Stimulated activated CD8-positive, alpha-beta memory T cell treated with anti-CD3 and anti-CD28 coated beads, Interleukin-12 subunit alpha, Interleukin-12 subunit beta, amount 100 ng/mL, for 24 hours (primary cell): ENCODE measurements around the gene PWWP2A.
"Not testable (repeated sequence)": the region's sequence is repeated elsewhere in the genome, so short reads cannot be mapped to it uniquely, and the experiment has no call there.

Experiments used
- DNase-seq: peaks from one replicate; pipeline ENCODE4 v3.0.0-alpha.2; 2020; ENCODE audit errors: extremely low read depth

PWWP2A gene, protein sequence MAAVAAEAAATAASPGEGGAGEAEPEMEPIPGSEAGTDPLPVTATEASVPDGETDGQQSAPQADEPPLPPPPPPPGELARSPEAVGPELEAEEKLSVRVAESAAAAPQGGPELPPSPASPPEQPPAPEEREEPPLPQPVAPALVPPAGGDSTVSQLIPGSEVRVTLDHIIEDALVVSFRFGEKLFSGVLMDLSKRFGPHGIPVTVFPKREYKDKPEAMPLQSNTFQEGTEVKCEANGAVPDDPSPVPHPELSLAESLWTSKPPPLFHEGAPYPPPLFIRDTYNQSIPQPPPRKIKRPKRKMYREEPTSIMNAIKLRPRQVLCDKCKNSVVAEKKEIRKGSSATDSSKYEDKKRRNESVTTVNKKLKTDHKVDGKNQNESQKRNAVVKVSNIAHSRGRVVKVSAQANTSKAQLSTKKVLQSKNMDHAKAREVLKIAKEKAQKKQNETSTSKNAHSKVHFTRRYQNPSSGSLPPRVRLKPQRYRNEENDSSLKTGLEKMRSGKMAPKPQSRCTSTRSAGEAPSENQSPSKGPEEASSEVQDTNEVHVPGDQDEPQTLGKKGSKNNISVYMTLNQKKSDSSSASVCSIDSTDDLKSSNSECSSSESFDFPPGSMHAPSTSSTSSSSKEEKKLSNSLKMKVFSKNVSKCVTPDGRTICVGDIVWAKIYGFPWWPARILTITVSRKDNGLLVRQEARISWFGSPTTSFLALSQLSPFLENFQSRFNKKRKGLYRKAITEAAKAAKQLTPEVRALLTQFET

DNA sequence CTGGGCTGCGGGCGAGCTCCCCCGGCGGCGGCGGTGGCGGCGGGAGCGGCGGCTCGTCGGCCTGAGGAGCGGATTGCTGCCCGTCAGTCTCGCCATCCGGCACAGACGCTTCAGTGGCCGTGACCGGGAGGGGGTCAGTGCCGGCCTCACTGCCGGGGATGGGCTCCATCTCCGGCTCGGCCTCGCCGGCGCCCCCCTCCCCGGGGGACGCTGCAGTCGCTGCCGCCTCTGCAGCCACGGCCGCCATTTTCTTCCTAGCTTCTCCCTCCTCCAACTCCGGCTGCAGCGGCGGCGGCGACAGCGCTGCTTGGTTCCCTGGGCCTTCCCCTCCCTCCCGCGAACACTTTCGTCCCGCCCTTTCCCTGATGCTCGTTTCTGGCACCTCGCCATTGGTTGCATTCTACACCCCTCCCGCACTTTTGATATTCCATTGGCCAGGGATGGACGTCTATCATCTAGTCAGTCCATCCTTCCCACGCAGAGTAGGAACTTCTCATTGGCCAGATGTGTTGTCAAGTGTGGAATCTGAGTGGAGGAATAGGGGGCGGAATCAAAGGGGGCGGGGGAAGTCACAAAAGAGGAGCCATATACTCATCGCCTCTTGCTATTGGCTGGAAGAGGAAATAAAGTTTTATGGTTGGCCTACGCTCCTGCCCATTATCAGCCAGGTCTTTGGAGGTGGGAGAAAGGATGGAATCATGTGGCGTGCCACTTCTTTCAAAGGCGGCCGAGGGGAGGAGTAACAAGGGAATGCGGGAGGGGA is at the start of gene PWWP2A:
PWWP2A (minus strand) TSS at position 309 of the 763 bp plus-strand sequence; CDS start at position 247, 62 bp downstream.
- peak; percentile 94 for DNase-seq

DNA sequence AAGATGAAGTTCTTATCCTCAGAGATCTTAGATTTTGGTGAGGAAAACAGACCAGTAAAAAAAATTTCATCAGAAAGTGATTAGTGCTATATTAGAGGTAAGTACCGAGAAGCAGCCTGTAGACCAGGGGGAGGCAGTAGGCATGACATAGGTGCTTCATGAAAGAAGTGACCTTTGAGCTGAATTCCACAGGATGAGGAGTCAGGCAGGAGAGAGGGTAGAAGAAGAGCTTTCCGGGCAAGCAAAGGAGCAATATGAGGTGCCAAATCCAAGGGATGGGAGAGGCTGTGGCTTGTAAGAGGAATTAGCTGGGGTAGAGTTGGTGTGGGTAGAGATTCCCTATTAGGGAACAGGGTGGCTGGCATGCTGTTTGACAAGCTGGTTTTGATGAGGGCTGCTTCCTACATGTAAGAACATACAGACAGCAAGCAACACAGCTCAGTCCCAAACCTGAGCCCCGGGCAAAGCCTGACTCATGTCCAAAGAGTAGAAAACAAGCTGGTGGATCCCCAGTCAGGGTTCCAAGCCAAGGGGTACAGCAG is 48.4 kb upstream of the PWWP2A start:
- DNase-seq = no peak

DNA sequence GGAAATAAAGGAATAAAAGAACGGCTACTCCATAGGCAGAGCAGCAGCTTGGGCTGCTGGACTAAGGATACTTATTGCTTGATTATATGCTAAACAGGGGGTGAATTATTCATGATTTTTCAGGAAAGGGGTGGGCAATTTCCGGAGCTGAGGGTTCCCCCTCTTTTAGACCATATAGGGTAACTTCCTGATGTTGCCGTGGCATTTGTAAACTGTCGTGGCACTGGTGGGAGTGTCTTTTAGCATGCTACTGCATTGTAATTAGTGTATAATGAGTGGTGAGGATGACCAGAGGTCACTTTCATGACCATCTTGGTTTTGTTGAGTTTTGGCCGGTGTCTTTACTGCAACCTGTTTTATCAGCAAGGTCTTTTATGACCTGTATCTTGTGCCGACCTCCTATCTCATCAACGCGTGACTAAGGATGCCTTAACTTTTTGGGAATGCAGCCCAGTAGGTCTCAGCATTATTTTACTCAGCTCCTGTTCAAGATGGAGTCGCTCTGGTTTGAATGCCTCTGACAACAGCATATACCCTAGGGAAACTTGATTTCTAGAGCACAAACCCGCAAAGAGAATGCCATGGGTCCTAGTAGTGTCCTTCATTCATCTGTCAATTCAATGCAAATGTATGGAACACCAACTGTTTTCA is 47.8 kb upstream of the PWWP2A start:
- no peak for DNase-seq

DNA sequence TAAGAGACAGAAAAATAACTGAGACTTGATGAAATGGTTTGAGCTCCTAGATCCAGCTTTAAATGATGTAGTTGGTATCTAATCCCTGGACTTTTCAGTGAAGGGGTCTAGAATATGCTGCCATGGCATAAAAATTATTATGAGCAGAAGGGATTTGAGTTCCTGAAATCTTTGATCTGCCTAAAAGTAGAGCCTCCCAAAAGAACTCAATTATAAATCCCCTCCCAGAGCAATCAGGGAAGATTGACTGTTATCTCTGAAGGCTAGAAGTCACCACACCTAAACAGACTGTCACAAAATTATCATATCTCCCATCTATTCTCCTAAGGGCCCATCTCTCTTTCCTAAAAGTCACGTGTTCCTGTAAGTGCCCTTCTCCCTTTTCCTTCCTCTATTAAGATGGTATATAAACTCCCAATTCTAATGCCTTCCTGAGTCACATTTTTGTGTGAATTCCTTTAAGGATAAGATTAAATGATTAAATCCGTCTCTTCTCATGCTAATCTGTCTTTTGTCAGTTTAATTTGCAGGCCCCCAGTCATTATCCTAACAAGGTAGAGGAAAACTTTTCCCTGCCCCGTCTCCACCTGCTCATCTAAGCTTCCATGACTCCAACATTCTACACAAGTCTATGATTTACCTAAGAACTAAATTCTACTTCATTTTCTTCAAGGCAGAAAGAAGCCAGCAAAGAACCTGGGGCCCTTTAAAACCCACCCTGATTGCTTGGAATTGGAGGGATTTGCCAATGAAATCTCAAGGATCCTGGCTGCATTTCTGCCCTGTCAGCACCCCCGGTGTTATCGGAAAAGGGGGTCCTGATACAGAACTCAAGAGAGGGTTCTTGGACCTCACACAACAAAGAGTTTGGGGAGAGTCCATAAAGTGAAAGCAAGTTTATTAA is 47.1 kb upstream of the PWWP2A start:
- no peak for DNase-seq

DNA sequence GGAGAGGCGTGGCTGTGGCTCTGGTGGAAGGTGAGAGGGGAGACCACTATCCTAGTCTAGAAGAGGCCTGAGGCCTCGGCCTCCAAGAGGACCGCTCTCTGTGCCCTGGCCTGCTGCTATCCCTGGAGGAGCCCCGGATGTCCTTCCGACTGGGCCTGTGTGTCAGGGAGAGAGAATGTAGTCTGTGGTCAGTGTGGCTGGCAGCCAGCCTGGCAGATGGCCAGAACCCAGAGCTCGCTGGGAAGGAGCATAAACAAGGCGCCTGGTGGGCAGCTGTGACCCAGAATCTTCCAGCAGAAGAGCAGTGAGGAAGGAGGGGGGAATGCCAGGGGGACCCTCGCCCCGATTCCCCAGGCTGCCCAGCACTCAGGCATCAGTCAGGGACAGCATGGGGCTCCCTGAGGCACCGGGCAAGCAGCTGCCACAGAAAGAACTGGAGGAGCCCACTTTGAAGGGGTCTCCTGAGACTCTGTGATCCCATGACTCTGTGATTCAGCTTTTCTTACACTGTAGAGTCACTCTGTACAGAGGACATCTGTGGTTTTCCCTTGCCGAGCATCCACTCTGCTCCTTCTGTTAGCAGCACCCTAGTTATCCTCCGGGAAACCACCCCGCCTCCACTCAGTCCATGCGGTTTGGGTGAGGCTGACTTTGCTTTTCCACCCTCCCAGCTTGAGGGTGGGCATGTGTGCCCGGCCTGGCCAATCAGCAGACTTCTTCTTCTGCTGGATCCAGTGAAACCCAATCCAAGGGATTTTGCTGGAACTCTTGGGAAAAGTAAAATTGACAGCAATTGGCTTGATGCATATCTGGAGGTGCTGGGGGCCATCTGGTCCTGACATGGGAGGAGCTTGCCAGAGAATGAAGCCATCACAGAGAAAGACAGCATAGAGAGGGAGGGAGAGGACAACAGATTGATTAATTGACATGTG is 46.2 kb upstream of the PWWP2A start:
- no peak for DNase-seq

DNA sequence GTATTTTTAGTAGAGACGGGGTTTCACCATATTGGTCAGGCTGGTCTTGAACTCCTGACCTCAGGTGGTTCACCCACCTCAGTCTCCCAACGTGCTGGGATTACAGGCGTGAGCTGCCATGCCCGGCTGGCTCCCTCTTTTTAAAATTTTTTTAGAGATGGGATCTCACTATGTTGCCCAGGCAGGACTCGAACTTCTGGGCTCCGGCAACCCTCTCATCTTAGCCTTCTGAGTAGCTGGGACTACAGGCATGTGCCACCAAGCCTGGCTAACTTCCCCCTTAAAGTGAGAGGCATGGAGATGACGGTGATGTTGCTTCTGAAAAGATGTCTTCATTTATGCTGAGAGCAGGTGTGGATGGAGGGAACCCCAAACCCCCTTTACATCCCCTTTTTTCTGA is 43.7 kb upstream of the PWWP2A start:
- no peak for DNase-seq

DNA sequence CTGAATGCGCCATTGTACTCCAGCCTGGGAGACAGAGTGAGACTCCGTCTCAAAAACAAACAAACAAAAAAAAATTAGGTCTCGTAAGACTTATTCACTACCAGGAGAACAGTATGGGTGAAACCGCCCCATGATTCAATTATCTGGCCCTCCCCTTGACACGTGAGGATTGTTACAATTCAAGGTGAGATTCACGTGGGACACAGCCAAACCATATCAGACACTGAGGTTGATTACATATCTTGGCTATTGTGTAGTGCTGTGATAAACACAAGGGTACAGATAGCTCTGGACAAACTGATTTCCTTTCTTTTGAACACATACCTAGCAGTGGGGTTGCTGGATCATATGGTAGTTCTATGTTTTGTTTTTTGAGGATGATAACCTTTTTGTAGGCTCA is 42.4 kb upstream of the PWWP2A start:
- no peak for DNase-seq

DNA sequence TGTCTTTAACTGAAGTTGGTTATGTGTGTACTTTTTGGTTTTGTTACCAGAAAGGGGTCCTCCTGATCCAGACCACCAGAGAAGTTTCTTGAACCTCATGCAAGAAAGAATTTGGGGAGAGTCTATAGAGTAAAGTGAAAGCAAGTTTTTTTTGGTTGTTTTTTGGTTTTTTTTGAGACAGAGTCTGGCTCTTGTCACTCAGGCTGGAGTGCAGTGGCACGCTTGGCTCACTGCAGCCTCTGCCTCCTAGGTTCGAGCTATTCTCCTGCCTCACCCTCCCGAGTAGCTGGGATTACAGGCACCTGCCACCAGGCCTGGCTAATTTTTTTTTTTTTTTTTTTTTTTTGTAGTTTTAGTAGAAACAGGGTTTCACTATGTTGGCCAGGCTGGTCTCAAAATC is 41.6 kb upstream of the PWWP2A start:
- not testable (repeated sequence) for DNase-seq

DNA sequence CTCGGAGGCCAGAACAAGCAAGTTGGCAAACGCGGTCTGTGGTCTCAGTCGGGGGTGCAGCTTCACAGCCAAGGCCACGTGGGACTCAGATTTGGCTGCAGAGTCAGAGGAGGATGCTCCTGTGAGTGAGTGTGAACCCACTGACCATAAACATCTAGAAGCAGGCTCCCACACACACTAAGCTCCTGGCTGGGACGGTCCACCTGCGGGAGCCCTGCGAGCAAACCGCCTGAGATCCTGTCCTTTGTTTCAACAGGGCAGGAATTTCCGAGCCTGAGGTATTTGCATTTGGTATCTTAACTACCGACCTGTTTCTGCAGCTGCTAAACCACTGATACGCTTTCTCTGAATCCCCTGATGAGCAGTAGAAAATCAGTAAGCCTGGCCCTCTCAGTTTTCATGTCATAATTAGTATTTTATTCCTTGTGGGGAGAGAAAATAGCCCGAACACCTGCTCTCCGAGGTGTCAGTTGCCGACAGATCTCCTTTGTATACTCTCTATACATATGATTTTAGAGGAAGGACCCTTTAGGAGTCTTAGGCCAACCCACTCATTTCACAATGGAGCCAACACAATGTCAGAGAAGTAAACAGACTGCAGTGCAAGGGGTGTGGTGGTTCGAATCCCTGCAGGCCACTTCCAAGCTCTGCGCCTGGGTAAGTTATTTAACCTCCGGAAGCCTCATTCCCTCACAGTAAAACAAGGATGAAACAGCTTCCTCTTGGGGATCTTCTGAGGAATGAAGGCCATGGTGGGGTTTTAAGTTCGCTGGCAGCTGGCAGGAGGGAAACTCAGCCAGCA is 40.9 kb upstream of the PWWP2A start:
- DNase-seq = no peak

DNA sequence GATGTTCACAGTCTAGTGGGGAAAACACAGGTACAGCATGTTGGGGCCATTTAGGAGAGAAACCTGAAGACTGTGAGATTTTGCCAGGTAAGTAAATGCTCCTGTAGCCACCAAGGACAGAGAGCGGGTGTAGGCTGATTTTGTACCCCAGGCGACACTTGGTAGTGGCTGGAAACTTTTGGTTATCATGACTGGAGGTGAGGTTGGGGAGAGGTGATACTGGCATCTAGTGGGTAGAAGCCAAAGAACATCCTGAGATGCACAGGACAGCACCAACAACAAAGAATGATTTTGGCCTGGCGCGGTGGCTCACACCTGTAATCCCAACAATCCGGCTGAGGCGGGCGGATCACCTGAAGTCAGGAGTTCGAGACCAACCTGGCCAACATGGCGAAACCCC is 38.8 kb upstream of the PWWP2A start:
- DNase-seq = no peak

DNA sequence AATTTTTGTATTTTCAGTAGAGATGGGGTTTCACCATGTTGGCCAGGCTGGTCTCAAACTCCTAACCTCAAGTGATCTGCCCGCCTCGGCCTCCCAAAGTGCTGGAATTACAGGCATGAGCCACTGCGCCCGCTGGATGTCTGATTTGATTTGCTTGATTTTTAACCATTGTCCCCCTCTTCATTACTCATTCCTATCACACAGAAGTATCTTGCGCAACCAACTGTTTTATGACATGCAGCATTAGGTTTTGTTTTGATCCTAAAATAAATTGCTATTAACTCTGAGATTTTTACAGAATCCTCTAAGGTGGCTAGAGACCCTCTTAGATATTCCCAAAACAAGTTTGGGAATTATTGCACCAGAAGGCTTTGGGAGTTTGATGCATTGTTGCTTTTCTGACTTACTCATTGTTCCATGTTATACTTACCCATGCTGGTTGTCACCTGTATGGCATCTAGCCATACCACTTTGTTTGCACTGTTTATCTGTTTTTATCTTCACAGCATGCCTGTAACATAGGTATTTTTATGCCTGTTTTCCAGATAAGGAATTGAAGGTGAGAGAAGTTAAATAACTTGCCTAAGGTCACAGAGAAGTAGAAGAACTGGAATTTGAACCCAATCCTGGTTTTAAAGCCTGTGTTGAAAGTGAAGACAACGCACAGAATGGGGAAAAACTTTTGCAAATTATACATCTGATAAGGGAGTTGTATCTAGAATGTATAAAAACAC is 35.9 kb upstream of the PWWP2A start:
- DNase-seq = no peak

DNA sequence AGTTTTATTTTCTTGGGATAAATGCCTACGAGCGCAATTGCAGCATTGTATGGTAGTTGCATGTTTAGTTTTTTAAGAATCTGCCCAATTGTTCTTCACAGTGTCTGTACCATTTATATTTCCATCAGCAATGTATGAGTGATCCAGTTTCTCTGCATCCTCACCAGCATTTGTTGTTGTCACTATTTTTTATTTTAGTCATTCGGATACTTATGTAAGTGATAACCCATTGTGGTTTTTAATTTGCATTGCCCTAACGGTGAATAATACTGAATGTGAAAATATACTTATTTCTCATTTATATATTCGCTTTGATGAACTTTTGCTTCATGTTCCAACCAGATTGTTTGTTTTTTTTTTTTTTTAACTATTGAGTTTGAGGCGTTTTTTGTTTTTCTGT is 33.7 kb upstream of the PWWP2A start:
- DNase-seq = no peak

DNA sequence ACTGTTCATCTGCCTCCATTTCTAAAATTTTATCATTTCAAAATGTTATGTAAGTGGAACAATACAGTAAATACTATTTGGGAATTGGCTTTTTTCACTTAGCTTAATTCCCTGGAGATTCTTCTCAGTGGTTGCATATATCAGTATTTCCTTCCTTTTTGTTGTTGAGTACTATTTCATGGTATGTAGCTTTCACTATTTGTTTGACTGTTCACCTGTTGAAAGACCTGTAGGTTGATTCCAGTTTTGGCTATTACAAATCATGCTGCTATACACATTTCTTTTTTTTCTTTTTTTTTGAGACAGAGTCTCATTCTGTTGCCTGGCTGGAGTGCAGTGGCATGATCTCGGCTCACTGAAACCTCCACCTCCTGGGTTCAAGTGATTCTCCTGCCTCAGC is 33.0 kb upstream of the PWWP2A start:
- no peak for DNase-seq

DNA sequence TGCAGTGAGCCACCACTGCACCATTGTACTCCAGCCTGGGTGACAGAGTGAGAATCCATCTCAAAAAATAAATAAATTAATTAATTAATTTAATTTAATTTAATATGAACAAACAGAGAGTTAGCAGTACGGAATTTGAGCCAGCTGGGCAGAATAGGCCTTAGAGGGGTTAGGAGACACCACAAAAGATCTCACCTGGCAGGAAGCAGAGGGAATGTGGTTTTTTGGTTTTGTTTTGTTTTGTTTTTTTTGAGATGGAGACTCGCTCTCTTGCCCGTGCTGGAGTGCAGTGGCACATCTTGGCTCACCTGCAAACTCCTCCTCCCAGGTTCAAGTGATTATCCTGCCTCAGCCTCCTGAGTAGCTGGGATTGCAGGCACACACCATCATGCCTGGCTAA is 31.8 kb upstream of the PWWP2A start:
- DNase-seq = no peak

DNA sequence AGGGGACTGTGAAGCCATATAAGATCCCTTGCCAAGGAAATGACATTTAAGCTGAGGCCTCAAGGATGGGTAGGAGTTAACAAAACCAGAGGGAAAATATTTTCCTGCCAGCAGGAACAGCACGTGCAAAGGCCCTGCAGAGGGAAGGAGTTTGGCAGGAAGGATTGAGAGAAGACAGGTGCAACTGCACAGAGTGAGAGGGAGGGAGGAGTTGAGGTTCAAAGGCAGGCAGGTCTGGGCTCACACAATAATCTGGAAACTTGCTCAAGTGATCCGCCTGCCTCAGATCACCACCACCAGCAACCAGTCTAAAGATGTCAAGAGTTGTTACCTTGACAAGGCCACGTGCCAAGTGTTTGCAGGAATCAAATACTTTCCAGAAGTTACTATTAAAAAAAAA is 31.1 kb upstream of the PWWP2A start:
- no peak for DNase-seq

DNA sequence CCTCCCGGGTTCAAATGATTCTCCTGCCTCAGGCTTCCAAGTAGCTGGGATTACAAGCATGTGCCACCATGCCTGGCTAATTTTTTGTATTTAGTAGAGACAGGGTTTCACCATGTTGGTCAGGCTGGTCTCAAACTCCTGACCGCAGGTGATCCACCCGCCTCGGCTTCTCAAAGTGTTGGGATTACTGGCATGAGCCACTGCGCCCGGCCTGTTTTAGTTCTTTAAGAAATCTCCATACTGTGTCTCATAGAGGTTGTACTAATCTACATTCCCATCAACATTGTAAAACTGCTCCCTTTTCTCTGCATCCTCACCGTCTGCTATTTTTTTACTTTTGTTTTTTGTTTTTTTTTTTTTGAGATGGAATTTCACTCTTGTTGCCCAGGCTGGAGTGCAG is 25.2 kb upstream of the PWWP2A start:
- DNase-seq = not testable (repeated sequence)

DNA sequence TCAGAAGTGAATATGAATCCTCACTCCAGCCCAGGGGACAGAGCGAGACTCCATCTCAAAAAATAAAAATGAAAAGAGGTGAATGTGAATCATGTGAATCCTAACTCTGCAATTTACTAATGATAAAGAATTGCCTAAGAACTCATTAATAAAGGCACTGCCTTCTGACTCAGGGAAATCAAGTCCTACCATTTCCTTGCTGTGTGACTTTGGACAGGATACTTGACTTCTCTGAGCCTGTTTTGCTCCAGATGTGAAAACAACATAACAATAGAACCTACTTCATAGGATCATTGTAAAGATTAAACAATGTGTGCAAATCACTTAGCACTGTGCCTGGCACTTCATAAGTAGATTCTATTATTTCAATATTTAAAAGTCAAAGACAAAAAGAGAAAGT is 15.1 kb upstream of the PWWP2A start:
- no peak for DNase-seq

DNA sequence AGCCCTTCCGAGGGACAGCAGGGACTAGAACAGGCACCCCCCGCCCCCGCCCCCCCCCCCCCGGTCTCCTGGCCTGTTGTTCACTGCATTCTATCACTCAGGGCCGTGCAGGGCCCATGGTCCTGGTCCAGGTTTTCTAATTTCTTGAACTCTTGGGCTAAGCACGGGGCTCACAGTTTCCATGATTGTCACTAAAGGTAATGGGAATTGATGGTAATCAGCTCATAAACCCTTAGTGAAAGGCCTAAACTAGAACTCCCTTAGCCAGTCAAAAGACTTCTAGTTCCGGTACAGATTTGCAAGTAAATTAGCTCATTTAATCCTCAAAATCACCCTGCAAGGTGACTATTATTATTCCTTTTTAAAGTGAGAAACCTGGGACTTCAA is 14.7 kb upstream of the PWWP2A start:
- DNase-seq = no peak
